GM19372 (cell line): Measurements from ENCODE around the gene YIPF6.
A peak's percentile ranks its signal among the peaks of the same experiment; 100 is the strongest.
"Not testable (repeated sequence)": the region's sequence is repeated elsewhere in the genome, so short reads cannot be mapped to it uniquely, and the experiment has no call there.

Experiments
- ATAC-seq: cut with Tn5 transposase; IDR thresholded peaks from one replicate; pipeline ENCODE4 v1.9.1; 2021; ENCODE audit warnings: mild to moderate bottlenecking, low read depth, moderate library complexity; ENCODE audit not compliant: unreplicated experiment

Gene YIPF6, protein sequence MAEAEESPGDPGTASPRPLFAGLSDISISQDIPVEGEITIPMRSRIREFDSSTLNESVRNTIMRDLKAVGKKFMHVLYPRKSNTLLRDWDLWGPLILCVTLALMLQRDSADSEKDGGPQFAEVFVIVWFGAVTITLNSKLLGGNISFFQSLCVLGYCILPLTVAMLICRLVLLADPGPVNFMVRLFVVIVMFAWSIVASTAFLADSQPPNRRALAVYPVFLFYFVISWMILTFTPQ

GRCh38 chrX:68498508-68499379, at the start of gene YIPF6:
Gene YIPF6, plus strand, starts transcription at chrX:68499051. Its CDS starts 16 bp downstream, at chrX:68499067.
- ATAC-seq: peak; percentile 99

- no peak for ATAC-seq
Measured at GRCh38 chrX:68451720-68452119, 47.1 kb upstream of the YIPF6 start.

DNA sequence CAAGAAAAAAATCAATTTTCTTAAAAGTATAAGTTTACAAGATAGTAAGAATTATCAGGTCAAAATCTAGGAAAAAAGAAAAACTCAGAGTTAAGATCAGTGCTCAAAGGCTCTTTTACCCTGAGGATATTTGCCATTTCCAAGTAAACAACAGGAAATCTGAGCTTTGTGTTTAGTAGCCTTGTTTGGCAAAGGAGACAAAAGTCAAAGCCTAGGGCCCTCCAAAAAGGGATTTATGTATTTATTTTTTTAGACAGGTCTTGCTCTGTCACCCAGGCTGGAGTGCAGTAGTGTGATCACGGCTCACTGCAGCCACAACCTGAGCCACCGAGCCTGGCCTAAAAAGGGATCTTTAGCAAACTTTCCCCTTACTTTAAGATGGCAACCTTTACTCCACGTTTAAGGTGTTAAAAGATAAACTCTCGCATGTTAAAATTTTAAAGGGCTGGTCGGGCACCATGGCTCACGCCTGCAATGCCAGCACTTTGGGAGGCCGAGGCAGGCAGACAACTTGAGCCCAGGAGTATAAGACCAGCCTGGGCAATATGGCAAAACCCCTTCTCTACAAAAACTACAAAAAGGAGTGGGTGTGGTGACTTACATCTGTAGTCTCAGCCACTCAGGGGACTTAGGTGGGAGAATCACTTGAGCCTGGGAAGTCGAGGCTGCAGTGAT, 44.2 kb upstream of the YIPF6 start:
- ATAC-seq: no peak

- ATAC-seq: no peak
Measured at GRCh38 chrX:68455151-68455510, 43.7 kb upstream of the YIPF6 start.

GRCh38 chrX:68461093-68461492, 37.8 kb upstream of the YIPF6 start:
- ATAC-seq: no peak

DNA sequence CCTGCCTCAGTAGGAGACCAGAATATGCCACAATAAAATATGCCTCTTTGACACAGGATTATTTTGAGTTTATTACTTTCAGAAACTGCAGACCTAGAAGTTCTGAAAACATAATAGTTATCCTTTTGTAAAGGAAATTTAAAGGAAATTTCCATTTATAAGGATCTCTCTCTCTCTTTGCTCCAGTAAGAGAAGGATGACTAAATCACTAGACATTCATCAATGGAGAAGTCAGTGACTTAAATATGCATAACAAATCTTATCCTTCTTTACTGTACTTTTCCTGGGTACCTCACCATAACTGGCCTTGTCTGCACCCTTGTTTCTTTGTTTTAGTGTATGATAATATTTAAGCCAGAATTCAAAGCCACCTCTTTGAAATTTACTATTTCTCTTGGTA, 37.3 kb upstream of the YIPF6 start:
- ATAC-seq: no peak

- no peak for ATAC-seq
Measured at GRCh38 chrX:68462197-68462596, 36.7 kb upstream of the YIPF6 start.

DNA sequence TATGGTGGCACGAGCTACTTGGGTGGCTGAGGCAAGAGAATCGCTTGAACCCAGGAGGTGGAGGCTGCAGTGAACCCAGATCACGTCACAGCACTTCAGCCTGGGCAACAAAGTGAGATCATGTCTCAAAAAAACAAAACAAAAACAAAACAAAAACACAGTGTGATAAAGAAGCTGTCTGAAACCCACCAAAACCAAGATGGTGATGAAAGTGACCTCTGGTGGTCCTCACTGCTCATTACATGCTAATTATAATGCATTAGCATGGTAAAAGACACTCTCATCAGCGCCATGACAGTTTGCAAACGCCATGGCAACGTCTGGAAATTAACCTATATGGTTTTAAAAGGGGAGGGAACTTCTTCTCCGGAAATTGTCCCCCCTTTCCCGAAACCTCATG, 36.2 kb upstream of the YIPF6 start:
- peak; percentile 68 for ATAC-seq

GRCh38 chrX:68463880-68464279, 35.0 kb upstream of the YIPF6 start:
- no peak for ATAC-seq

- no peak for ATAC-seq
Measured at GRCh38 chrX:68464796-68465195, 34.1 kb upstream of the YIPF6 start.

GRCh38 chrX:68480969-68481368, 17.9 kb upstream of the YIPF6 start:
- no peak for ATAC-seq

DNA sequence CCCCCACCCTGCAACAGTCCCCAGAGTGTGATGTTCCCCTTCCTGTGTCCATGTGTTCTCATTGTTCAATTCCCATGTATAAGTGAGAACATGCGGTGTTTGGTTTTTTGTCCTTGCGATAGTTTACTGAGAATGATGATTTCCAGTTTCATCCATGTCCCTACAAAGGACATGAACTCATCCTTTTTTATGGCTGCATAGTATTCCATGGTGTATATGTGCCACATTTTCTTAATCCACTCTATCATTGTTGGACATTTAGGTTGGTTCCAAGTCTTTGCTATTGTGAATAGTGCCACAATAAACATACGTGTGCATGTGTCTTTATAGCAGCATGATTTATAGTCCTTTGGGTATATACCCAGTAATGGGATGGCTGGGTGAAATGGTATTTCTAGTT, 12.7 kb upstream of the YIPF6 start:
- not testable (repeated sequence) for ATAC-seq

GRCh38 chrX:68487254-68487653, 11.6 kb upstream of the YIPF6 start:
- ATAC-seq: no peak

DNA sequence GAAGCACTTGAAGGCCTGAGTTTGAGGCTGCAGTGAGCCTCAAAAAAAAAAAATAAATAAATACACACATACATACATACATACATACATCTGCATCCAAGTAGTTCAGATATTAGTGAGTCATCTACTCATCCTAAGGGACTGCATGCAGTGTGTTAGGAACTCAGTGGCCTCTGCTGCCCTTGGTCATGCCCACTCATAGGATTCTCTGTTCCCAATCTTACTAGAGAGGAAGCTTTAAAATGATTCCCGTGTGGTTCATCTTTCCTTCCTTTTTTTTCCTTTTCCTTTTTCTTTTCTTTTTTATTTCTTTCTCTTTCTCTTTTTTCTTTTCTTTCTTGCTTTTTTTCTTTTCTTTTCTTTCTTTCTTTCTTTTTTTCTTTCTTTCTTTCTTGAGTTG, 10.9 kb upstream of the YIPF6 start:
- ATAC-seq: no peak

DNA sequence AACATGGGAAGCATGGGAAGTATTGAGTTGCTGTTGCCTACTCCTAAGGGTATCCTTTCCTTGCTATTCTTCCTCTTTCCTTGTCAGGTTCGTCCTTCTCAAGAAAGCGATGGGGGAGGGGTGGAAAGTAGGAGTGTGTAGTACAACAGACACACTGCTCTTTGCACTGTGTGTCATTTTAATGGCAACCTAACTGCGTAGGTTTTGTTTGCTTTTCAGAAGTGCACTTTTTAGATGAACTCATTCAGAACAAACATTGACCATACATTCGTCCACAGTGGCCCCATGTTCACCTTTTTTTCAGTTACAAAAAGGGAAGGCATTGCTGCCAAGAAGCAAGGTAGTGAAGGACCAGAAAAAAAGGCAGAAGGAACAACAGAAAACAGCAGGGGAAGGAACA, 10.2 kb upstream of the YIPF6 start:
- no peak for ATAC-seq

- ATAC-seq: no peak
Measured at GRCh38 chrX:68490644-68491043, 8.2 kb upstream of the YIPF6 start.

- ATAC-seq: no peak
Measured at GRCh38 chrX:68492583-68492982, 6.3 kb upstream of the YIPF6 start.

- not testable (repeated sequence) for ATAC-seq
Measured at GRCh38 chrX:68493776-68494175, 5.1 kb upstream of the YIPF6 start.

- no peak for ATAC-seq
Measured at GRCh38 chrX:68498044-68498507, 775 bp upstream of the YIPF6 start.

- no peak for ATAC-seq
Measured at GRCh38 chrX:68499543-68500504, 973 bp downstream of the YIPF6 start.
